H9 (cell line): ENCODE measurements around the gene ARL5B. TPM values are rescaled to one million over a fixed set of nuclear protein-coding genes. Genes with fewer than 3 reads are reported as not detected.

ENCODE experiments used
- DNase-seq: peaks from one replicate; pipeline ENCODE4 v3.0.0-alpha.2; 2017
- H2AFZ ChIP-seq: one replicate; pipeline ENCODE4 v1.6.1; 2013; ENCODE audit warnings: mild to moderate bottlenecking, low read length, control low read depth, moderate library complexity
- H2AK5ac ChIP-seq: 2 replicates; pipeline ENCODE4 v1.6.1; 2013; ENCODE audit warnings: low read length, control low read depth, mixed read lengths; ENCODE audit not compliant: insufficient read length
- H2BK120ac ChIP-seq: one replicate; pipeline ENCODE4 v1.6.1; 2013; ENCODE audit warnings: low read depth, mild to moderate bottlenecking, low read length, control low read depth, inconsistent platforms; ENCODE audit not compliant: poor library complexity, severe bottlenecking
- H2BK12ac ChIP-seq: 2 replicates; pipeline ENCODE4 v1.6.1; 2013; ENCODE audit warnings: low read length, control low read depth, mixed read lengths, low read depth; ENCODE audit not compliant: insufficient read length
- H2BK15ac ChIP-seq: 2 replicates; pipeline ENCODE4 v1.6.1; 2013; ENCODE audit warnings: low read depth, low read length, control low read depth
- H2BK20ac ChIP-seq: one replicate; pipeline ENCODE4 v1.6.1; 2013; ENCODE audit warnings: low read depth, mild to moderate bottlenecking, low read length, control low read depth, inconsistent platforms; ENCODE audit not compliant: poor library complexity, severe bottlenecking
- H2BK5ac ChIP-seq: 2 replicates; pipeline ENCODE4 v1.6.1; 2013; ENCODE audit warnings: low read length, control low read depth, mixed read lengths; ENCODE audit not compliant: insufficient read length
- H3K14ac ChIP-seq: 2 replicates; pipeline ENCODE4 v1.6.1; 2013; ENCODE audit warnings: low read length, control low read depth; ENCODE audit not compliant: insufficient read depth
- H3K18ac ChIP-seq: 2 replicates; pipeline ENCODE4 v1.6.1; 2013; ENCODE audit warnings: low read depth, mild to moderate bottlenecking, mixed read lengths, low read length, control low read depth; ENCODE audit not compliant: insufficient read length
- H3K23ac ChIP-seq: 2 replicates; pipeline ENCODE4 v1.6.1; 2013; ENCODE audit warnings: low read length, control low read depth, mixed read lengths, low read depth; ENCODE audit not compliant: insufficient read length
- H3K23me2 ChIP-seq: 2 replicates; pipeline ENCODE4 v1.6.1; 2013; ENCODE audit warnings: low read depth, mild to moderate bottlenecking, mixed read lengths, low read length, control low read depth; ENCODE audit not compliant: insufficient read length, poor library complexity, severe bottlenecking
- H3K27ac ChIP-seq: 2 replicates; pipeline ENCODE4 v1.5.1; 2013; ENCODE audit warnings: low read length, control low read depth, mixed read lengths, low read depth; ENCODE audit not compliant: insufficient read length
- H3K27me3 ChIP-seq: 2 replicates; pipeline ENCODE4 v1.6.1; 2013; ENCODE audit warnings: low read length, control low read depth, inconsistent platforms; ENCODE audit not compliant: insufficient read depth
- H3K4ac ChIP-seq: 2 replicates; pipeline ENCODE4 v1.6.1; 2013; ENCODE audit warnings: low read depth, mild to moderate bottlenecking, control low read depth, inconsistent platforms, low read length, moderate library complexity
- H3K4me1 ChIP-seq: 2 replicates; pipeline ENCODE4 v1.6.1; 2013; ENCODE audit warnings: low read length, control low read depth, inconsistent platforms; ENCODE audit not compliant: insufficient read depth
- H3K4me2 ChIP-seq: 2 replicates; pipeline ENCODE4 v1.6.1; 2013; ENCODE audit warnings: low read length, control low read depth, mixed read lengths; ENCODE audit not compliant: insufficient read length, insufficient read depth
- H3K56ac ChIP-seq: 2 replicates; pipeline ENCODE4 v1.6.1; 2013; ENCODE audit warnings: low read depth, mild to moderate bottlenecking, mixed read lengths, low read length, control low read depth; ENCODE audit not compliant: insufficient read length
- H3K79me1 ChIP-seq: 2 replicates; pipeline ENCODE4 v1.6.1; 2013; ENCODE audit warnings: low read depth, mild to moderate bottlenecking, moderate library complexity, low read length, control low read depth, inconsistent platforms; ENCODE audit not compliant: insufficient read depth, poor library complexity, severe bottlenecking
- H3K79me2 ChIP-seq: 2 replicates; pipeline ENCODE4 v1.6.1; 2013; ENCODE audit warnings: low read length, control low read depth, inconsistent platforms; ENCODE audit not compliant: insufficient read depth
- H3K9ac ChIP-seq: 2 replicates; pipeline ENCODE4 v1.6.1; 2013; ENCODE audit warnings: low read length, control low read depth, mixed read lengths; ENCODE audit not compliant: insufficient read length; ENCODE audit errors: extremely low read depth
- H3K9me3 ChIP-seq: one replicate; pipeline ENCODE4 v1.6.1; 2013; ENCODE audit warnings: low read depth, low read length, inconsistent platforms; ENCODE audit not compliant: control insufficient read depth
- H3T11ph ChIP-seq: one replicate; pipeline ENCODE4 v1.6.1; 2013; ENCODE audit warnings: mild to moderate bottlenecking, low read length, control low read depth, inconsistent platforms
- H4K20me1 ChIP-seq: one replicate; pipeline ENCODE4 v1.6.1; 2013; ENCODE audit not compliant: control insufficient read depth, insufficient read length, insufficient read depth
- H4K5ac ChIP-seq: 2 replicates; pipeline ENCODE4 v1.6.1; 2013; ENCODE audit warnings: low read depth, mild to moderate bottlenecking, mixed read lengths, low read length, control low read depth; ENCODE audit not compliant: insufficient read length
- H4K8ac ChIP-seq: replicated peaks from 2 replicates; pipeline ENCODE4 v1.6.1; 2013; ENCODE audit warnings: low read length, control low read depth, mixed read lengths, low read depth; ENCODE audit not compliant: insufficient read length
- H4K91ac ChIP-seq: 2 replicates; pipeline ENCODE4 v1.6.1; 2013; ENCODE audit warnings: low read depth, mild to moderate bottlenecking, moderate library complexity, mixed read lengths, low read length, control low read depth; ENCODE audit not compliant: insufficient read length
- H3K27ac Mint-ChIP-seq, 3 experiments: 2 replicates in 2 of 3; 3 replicates in 1 of 3; pipeline ENCODE4 v1.8.0; 2020 to 2021; ENCODE audit warnings: mixed read lengths in 3 of 3, mild to moderate bottlenecking in 1 of 3, moderate library complexity in 1 of 3
- H3K27me3 Mint-ChIP-seq: 2 replicates; pipeline ENCODE4 v1.8.0; 2021; ENCODE audit warnings: low read depth, mild to moderate bottlenecking, moderate library complexity, mixed read lengths
- H3K36me3 Mint-ChIP-seq, 3 experiments: 2 replicates in 2 of 3; 3 replicates in 1 of 3; pipeline ENCODE4 v1.8.0; 2020 to 2021; ENCODE audit warnings: low read depth in 3 of 3, mixed read lengths in 3 of 3; ENCODE audit not compliant: insufficient read depth in 1 of 3
- H3K4me1 Mint-ChIP-seq, 2 experiments: 2 replicates each; pipeline ENCODE4 v1.8.0; 2020; ENCODE audit warnings: mixed read lengths in 2 of 2
- H3K4me3 Mint-ChIP-seq, 2 experiments: 2 replicates in 1 of 2; 3 replicates in 1 of 2; pipeline ENCODE4 v1.8.0; 2020 to 2021; ENCODE audit warnings: mild to moderate bottlenecking in 2 of 2, mixed read lengths in 2 of 2, moderate library complexity in 1 of 2
- H3K9me3 Mint-ChIP-seq, 2 experiments: 2 replicates in 1 of 2; 3 replicates in 1 of 2; pipeline ENCODE4 v1.8.0; 2020; ENCODE audit warnings: mild to moderate bottlenecking in 2 of 2, mixed read lengths in 2 of 2, moderate library complexity in 1 of 2
- whole genome bisulfite sequencing: extraction: QIAGEN DNeasy Blood & Tissue Kit; methylation state at CpG from one replicate; pipeline ENCODE4 v1.1.7; 2013; ENCODE audit warnings: missing lambda C conversion rate, low lambda C conversion rate, mixed read lengths; ENCODE audit not compliant: insufficient read length; ENCODE audit errors: extremely low coverage; 5-methylcytosine and 5-hydroxymethylcytosine counted together
- total RNA-seq: library from RNA; stranded (reverse); gene quantifications from 2 replicates; pipeline ENCODE4 v1.2.1, GENCODE V29; 2021
- TF ChIP-seq, protein P1 (sequence below): fragments of 200-600 bp; sonication (generic); conservative IDR thresholded peaks from 3 replicates; pipeline ENCODE4 v1.8.0; 2021; ENCODE audit warnings: antibody characterized with exemption, mild to moderate bottlenecking

ARL5B gene
- total RNA-seq, 1 experiment from 2014 or later = 33.9 TPM

DNA sequence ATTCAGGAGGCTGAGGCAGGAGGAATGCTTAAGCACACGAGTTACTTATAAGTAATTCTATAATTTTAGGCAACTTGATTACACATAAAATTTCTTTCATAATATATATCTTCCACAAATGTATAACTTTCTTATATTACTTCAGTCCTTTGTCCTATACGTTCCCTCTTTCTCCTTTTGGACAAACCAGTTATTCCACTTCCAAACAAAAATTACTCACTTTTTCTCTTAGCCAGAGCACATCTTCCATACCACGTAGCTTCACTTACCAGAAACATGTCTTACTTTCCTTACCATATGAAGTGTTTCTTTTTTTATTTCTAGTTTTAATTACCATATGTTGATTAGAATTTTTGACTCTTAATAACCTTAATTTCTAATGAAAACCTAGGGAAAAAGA is 64.6 kb downstream of the ARL5B start:
- H3K9me3 ChIP-seq = no peaks in the 10 kb centered on the region
- H4K8ac ChIP-seq = no peak overlapping the region
- Mint-ChIP-seq H3K4me1 (no peaks in the 10 kb centered on the region), H3K27ac (no peak overlapping the region), H3K36me3 (no peaks in the 10 kb centered on the region), H3K27me3 (no peaks in the 10 kb centered on the region), H3K4me3 (no peak overlapping the region), H3K9me3 (no peaks in the 10 kb centered on the region; a peak in 1 of 5 replicates)
- H3K23me2 ChIP-seq = no peaks in the 10 kb centered on the region
- H3K4ac ChIP-seq = no peak overlapping the region
- H2BK12ac ChIP-seq = no peak overlapping the region
- no peaks in the 10 kb centered on the region for H3K79me1 ChIP-seq
- no peak for DNase-seq
- H2AFZ ChIP-seq = no peak overlapping the region
- no peak overlapping the region for H3K27ac ChIP-seq
- no peaks in the 10 kb centered on the region for H3K79me2 ChIP-seq
- H2BK20ac ChIP-seq = no peak overlapping the region
- no peaks in the 10 kb centered on the region for H3K27me3 ChIP-seq
- H3K4me2 ChIP-seq = no peak overlapping the region
- no peak overlapping the region for H4K91ac ChIP-seq
- no peak overlapping the region for H3K9ac ChIP-seq
- no peak overlapping the region for H4K5ac ChIP-seq
- no peak overlapping the region for H2AK5ac ChIP-seq
- H3T11ph ChIP-seq = no peak overlapping the region
- H4K20me1 ChIP-seq = no peaks in the 10 kb centered on the region
- TF ChIP-seq, protein P1, sequence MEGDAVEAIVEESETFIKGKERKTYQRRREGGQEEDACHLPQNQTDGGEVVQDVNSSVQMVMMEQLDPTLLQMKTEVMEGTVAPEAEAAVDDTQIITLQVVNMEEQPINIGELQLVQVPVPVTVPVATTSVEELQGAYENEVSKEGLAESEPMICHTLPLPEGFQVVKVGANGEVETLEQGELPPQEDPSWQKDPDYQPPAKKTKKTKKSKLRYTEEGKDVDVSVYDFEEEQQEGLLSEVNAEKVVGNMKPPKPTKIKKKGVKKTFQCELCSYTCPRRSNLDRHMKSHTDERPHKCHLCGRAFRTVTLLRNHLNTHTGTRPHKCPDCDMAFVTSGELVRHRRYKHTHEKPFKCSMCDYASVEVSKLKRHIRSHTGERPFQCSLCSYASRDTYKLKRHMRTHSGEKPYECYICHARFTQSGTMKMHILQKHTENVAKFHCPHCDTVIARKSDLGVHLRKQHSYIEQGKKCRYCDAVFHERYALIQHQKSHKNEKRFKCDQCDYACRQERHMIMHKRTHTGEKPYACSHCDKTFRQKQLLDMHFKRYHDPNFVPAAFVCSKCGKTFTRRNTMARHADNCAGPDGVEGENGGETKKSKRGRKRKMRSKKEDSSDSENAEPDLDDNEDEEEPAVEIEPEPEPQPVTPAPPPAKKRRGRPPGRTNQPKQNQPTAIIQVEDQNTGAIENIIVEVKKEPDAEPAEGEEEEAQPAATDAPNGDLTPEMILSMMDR = no peak
- no peak overlapping the region for H2BK5ac ChIP-seq
- no peak overlapping the region for H3K18ac ChIP-seq
- H3K4me1 ChIP-seq = no peaks in the 10 kb centered on the region
- H3K56ac ChIP-seq = no peak overlapping the region
- WGBS = no CpG with 5 or more reads among the region's 3 CpGs
- no peak overlapping the region for H2BK120ac ChIP-seq
- H3K23ac ChIP-seq = no peak overlapping the region
- no peak overlapping the region for H2BK15ac ChIP-seq
- H3K14ac ChIP-seq = no peak overlapping the region

Other genes starting within 250 kb of the ARL5B start
- 10.2 and 11.9 TPM in 2 replicates for gene NSUN6, start 7.8 kb upstream of the ARL5B start, total RNA-seq